ENCODE measurements around the gene CCM2.
"Not testable (repeated sequence)": the region's sequence is repeated elsewhere in the genome, so short reads cannot be mapped to it uniquely, and the experiment has no call there.

The CCM2 gene

GRCh38 chr7:45108863-45109262 is 108.9 kb downstream of the CCM2 start:
- no peak for FAIRE-seq

GRCh38 chr7:45111298-45112223 is 111.6 kb downstream of the CCM2 start, which contains the start of gene TBRG4:
TBRG4 (minus strand) TSS chr7:45111697; CDS start chr7:45109237, 2,460 bp downstream.
- FAIRE-seq: peak; percentile 86

GRCh38 chr7:45112648-45113047 is 112.6 kb downstream of the CCM2 start:
- no peak for FAIRE-seq

GRCh38 chr7:45114257-45114656 is 114.3 kb downstream of the CCM2 start:
- FAIRE-seq: not testable (repeated sequence)

- FAIRE-seq: no peak
Measured at GRCh38 chr7:45114926-45115325, 114.9 kb downstream of the CCM2 start.

- no peak for FAIRE-seq
Measured at GRCh38 chr7:45116048-45116447, 116.0 kb downstream of the CCM2 start.

GRCh38 chr7:45117582-45117981 is 117.6 kb downstream of the CCM2 start:
- no peak for FAIRE-seq

GRCh38 chr7:45118292-45118691 is 118.3 kb downstream of the CCM2 start:
- FAIRE-seq: no peak

- FAIRE-seq: no peak
Measured at GRCh38 chr7:45118889-45119331, 118.9 kb downstream of the CCM2 start.

- no peak for FAIRE-seq
Measured at GRCh38 chr7:45119550-45119949, 119.5 kb downstream of the CCM2 start.

- no peak for FAIRE-seq
Measured at GRCh38 chr7:45122975-45123860, 123.2 kb downstream of the CCM2 start.

- FAIRE-seq: no peak
Measured at GRCh38 chr7:45123913-45124710, 124.1 kb downstream of the CCM2 start.

GRCh38 chr7:45125193-45125904 is 125.3 kb downstream of the CCM2 start:
- FAIRE-seq: no peak

All from G401.6 (cell line).